Caco-2 (cell line): Measurements from ENCODE around the gene PDE2A. TPM values are rescaled to one million over a fixed set of nuclear protein-coding genes. Genes with fewer than 3 reads are reported as not detected.
"Not testable (repeated sequence)": the region's sequence is repeated elsewhere in the genome, so short reads cannot be mapped to it uniquely, and the experiment has no call there.

ENCODE experiments used
- BruUV-seq: library from RNA; stranded (reverse); fragments of 400-500 nt; replicated peaks from 2 replicates; lab custom pipeline; 2021; lab: Mats Ljungman, UMichigan
- CTCF ChIA-PET: fragments of 300-600 bp; sonication (Branson Sonifier 250); formaldehyde crosslinking; loops from one replicate; lab custom pipeline; 2022; ENCODE audit warnings: antibody characterized with exemption; lab: Charles Lee
- POLR2A ChIA-PET: fragments of 300-600 bp; sonication (Branson Sonifier 250); formaldehyde crosslinking; loops from one replicate; lab custom pipeline; 2022; ENCODE audit warnings: antibody characterized with exemption; lab: Charles Lee
- DNase-seq, 2 experiments: peaks; one replicate each; pipeline versions ENCODE4 v3.0.0 to v3.0.0-alpha.2; 2020 to 2022
- H3K27me3 ChIP-seq: replicated peaks from 2 replicates; pipeline ENCODE4 v1.6.0; 2011; ENCODE audit warnings: low read length; ENCODE audit not compliant: control insufficient read depth, insufficient read depth
- H3K36me3 ChIP-seq: 2 replicates; pipeline ENCODE4 v1.5.1; 2011; ENCODE audit warnings: low read length; ENCODE audit not compliant: control insufficient read depth, insufficient read depth
- H3K4me1 ChIP-seq: fragments of 250-450 bp; sonication (Bioruptor Pico); 2 replicates; pipeline ENCODE4 v1.5.1; 2020; ENCODE audit warnings: mild to moderate bottlenecking
- H3K4me3 ChIP-seq: 2 replicates; pipeline ENCODE4 v1.5.1; 2011; ENCODE audit warnings: low read depth, mild to moderate bottlenecking, control low read depth, low read length
- H3K9me3 ChIP-seq: fragments of 250-450 bp; sonication (Bioruptor Pico); 2 replicates; pipeline ENCODE4 v1.5.1; 2020; ENCODE audit warnings: mild to moderate bottlenecking, moderate library complexity
- H3K27ac Mint-ChIP-seq: one replicate; pipeline ENCODE4 v1.8.0; 2022; ENCODE audit warnings: mixed read lengths; ENCODE audit not compliant: unreplicated experiment
- H3K27me3 Mint-ChIP-seq: one replicate; pipeline ENCODE4 v1.8.0; 2022; ENCODE audit warnings: mixed read lengths; ENCODE audit not compliant: insufficient read depth, unreplicated experiment
- H3K36me3 Mint-ChIP-seq: one replicate; pipeline ENCODE4 v1.8.0; 2022; ENCODE audit warnings: mild to moderate bottlenecking, mixed read lengths; ENCODE audit not compliant: insufficient read depth, unreplicated experiment
- H3K4me1 Mint-ChIP-seq: one replicate; pipeline ENCODE4 v1.8.0; 2022; ENCODE audit warnings: low read depth, mixed read lengths; ENCODE audit not compliant: unreplicated experiment
- H3K4me3 Mint-ChIP-seq: one replicate; pipeline ENCODE4 v1.8.0; 2022; ENCODE audit warnings: mild to moderate bottlenecking, moderate library complexity, mixed read lengths; ENCODE audit not compliant: unreplicated experiment
- H3K9me3 Mint-ChIP-seq: one replicate; pipeline ENCODE4 v1.8.0; 2022; ENCODE audit warnings: mixed read lengths; ENCODE audit not compliant: unreplicated experiment
- CTCF ChIP-seq, 2 experiments: fragments of 200-600 bp in 1 of 2; IDR thresholded peaks; 1 replicate in 1 of 2; 2 replicates in 1 of 2; pipeline versions ENCODE4 v1.5.1 to v1.8.0; 2011 to 2022; ENCODE audit warnings: antibody characterized with exemption in 1 of 2, control low read depth in 1 of 2, inconsistent platforms in 1 of 2, low read depth in 1 of 2, low read length in 1 of 2, mild to moderate bottlenecking in 1 of 2, moderate library complexity in 1 of 2; ENCODE audit not compliant: insufficient read depth in 1 of 2, severe bottlenecking in 1 of 2, unreplicated experiment in 1 of 2
- intact Hi-C: fragments of 100-400 bp; cut with micrococcal nuclease; formaldehyde crosslinking; loops from one replicate; pipeline ENCODE4 v1.10.0; 2022; ENCODE audit not compliant: unreplicated experiment
- total RNA-seq: library from RNA; stranded (reverse); gene quantifications from 2 replicates; pipeline ENCODE4 v1.2.3, GENCODE V29; 2022

Gene PDE2A
- total RNA-seq, 1 experiment from 2014 or later, result 1.4 TPM

GRCh38 chr11:72561856-72562255, 112.4 kb downstream of the PDE2A start:
- no peak overlapping the region for H3K4me3 Mint-ChIP-seq
- CTCF ChIA-PET, result interaction anchor here (3.1 kb wide), 1 partner anchor 91 kb away, joined by 12 read pairs; no protein-coding TSS in a partner anchor

GRCh38 chr11:72560864-72561263, 113.4 kb downstream of the PDE2A start:
- H3K27me3 ChIP-seq, H3K36me3 Mint-ChIP-seq, H3K27me3 Mint-ChIP-seq, H3K36me3 ChIP-seq, H3K9me3 Mint-ChIP-seq, BruUV-seq, H3K4me3 ChIP-seq, DNase-seq, POLR2A ChIA-PET, H3K4me1 Mint-ChIP-seq, H3K9me3 ChIP-seq, intact Hi-C loops, H3K4me3 Mint-ChIP-seq, H3K27ac Mint-ChIP-seq: not testable (repeated sequence)
- CTCF ChIA-PET, result interaction anchor here (3.1 kb wide), 1 partner anchor 90 kb away, joined by 12 read pairs; no protein-coding TSS in a partner anchor
- H3K4me1 ChIP-seq, result peaks cover 13% of the 10 kb centered on the region

More at GRCh38 chr11:72561856-72562255, 112.4 kb downstream of the PDE2A start:
- H3K4me3 ChIP-seq, result no peak overlapping the region
- H3K27me3 ChIP-seq, result no peaks in the 10 kb centered on the region
- H3K4me1 ChIP-seq, result peaks cover 13% of the 10 kb centered on the region
- no peak for TF ChIP-seq CTCF (IDR thresholded peaks at IDR 0.05; ENCODE audit: insufficient read depth in 1 of 2, low read depth in 1 of 2, low read length in 1 of 2, severe bottlenecking in 1 of 2, unreplicated experiment in 1 of 2)
- intact Hi-C loops, result no loop called here
- Mint-ChIP-seq H3K4me1 (peaks cover 6% of the 10 kb centered on the region), H3K36me3 (no peaks in the 10 kb centered on the region), H3K27ac (no peak overlapping the region), H3K9me3 (peaks cover 7% of the 10 kb centered on the region), H3K27me3 (no peaks in the 10 kb centered on the region)
- POLR2A ChIA-PET, result no interaction called here
- no TSS peak for BruUV-seq
- no peaks in the 10 kb centered on the region for H3K9me3 ChIP-seq
- H3K36me3 ChIP-seq, result no peaks in the 10 kb centered on the region
- DNase-seq, result no peak

GRCh38 chr11:72556433-72556832, 117.8 kb downstream of the PDE2A start:
- Histone ChIP-seq H3K4me1 (no peaks in the 10 kb centered on the region), H3K27me3 (no peaks in the 10 kb centered on the region), H3K9me3 (no peaks in the 10 kb centered on the region), H3K4me3 (no peak overlapping the region), H3K36me3 (no peaks in the 10 kb centered on the region)
- peaks cover 7% of the 10 kb centered on the region for H3K4me1 Mint-ChIP-seq
- intact Hi-C loops, result no loop called here
- no peak overlapping the region for H3K4me3 Mint-ChIP-seq
- no peak for DNase-seq
- BruUV-seq, result no TSS peak
- no peak overlapping the region for H3K27ac Mint-ChIP-seq
- no peaks in the 10 kb centered on the region for H3K9me3 Mint-ChIP-seq
- no peaks in the 10 kb centered on the region for H3K27me3 Mint-ChIP-seq
- CTCF ChIA-PET, result interaction anchor here (0.6 to 1.1 kb wide), 2 partner anchors 85 to 1004 kb away, joined by 3 read pairs; no protein-coding TSS in a partner anchor
- TF ChIP-seq CTCF (IDR thresholded peaks at IDR 0.05; ENCODE audit: insufficient read depth in 1 of 2, low read depth in 1 of 2, low read length in 1 of 2, severe bottlenecking in 1 of 2, unreplicated experiment in 1 of 2), result no peak
- H3K36me3 Mint-ChIP-seq, result no peaks in the 10 kb centered on the region
- POLR2A ChIA-PET, result no interaction called here

GRCh38 chr11:72555014-72555522, 119.2 kb downstream of the PDE2A start:
- H3K4me3 Mint-ChIP-seq, H3K9me3 ChIP-seq, BruUV-seq, H3K4me3 ChIP-seq, H3K9me3 Mint-ChIP-seq, H3K4me1 ChIP-seq, DNase-seq, H3K36me3 ChIP-seq, POLR2A ChIA-PET, H3K27me3 Mint-ChIP-seq, H3K27ac Mint-ChIP-seq, H3K27me3 ChIP-seq, intact Hi-C loops, H3K36me3 Mint-ChIP-seq: not testable (repeated sequence)
- CTCF ChIA-PET, result interaction anchor here (1.2 to 2.2 kb wide), 2 partner anchors 78 to 84 kb away, joined by 3 to 10 read pairs; no protein-coding TSS in a partner anchor
- peaks cover 13% of the 10 kb centered on the region for H3K4me1 Mint-ChIP-seq
